Keratinocyte (primary cell): ENCODE results near the gene PRSS37. TPM values are rescaled to one million over a fixed set of nuclear protein-coding genes. Genes with fewer than 3 reads are reported as not detected.

Experiments
- DNase-seq: peaks from one replicate; pipeline ENCODE4 v3.0.0-alpha.2; 2011; ENCODE audit warnings: low read depth, missing footprints, low spot score
- FAIRE-seq: peaks from 2 replicates; lab custom pipeline; 2011; peaks lifted over from hg19 to GRCh38; lab: Jason Lieb, UNC
- H2AFZ ChIP-seq: 2 replicates; pipeline ENCODE4 v1.6.0; 2012; ENCODE audit warnings: low read length, control low read depth, inconsistent platforms; ENCODE audit not compliant: control insufficient read depth
- H3K27ac ChIP-seq: 2 replicates; pipeline ENCODE4 v1.5.1; 2011; ENCODE audit warnings: low read length; ENCODE audit not compliant: control insufficient read depth, insufficient read depth
- H3K27me3 ChIP-seq: 3 replicates; pipeline ENCODE4 v1.6.0; 2011; ENCODE audit warnings: low read length; ENCODE audit not compliant: control insufficient read depth, insufficient read depth; ENCODE audit errors: extremely low read depth
- H3K36me3 ChIP-seq, 2 experiments: 2 replicates in 1 of 2; 3 replicates in 1 of 2; pipeline ENCODE4 v1.5.1; 2011; ENCODE audit warnings: low read length in 2 of 2, mild to moderate bottlenecking in 1 of 2; ENCODE audit not compliant: control insufficient read depth in 2 of 2, insufficient read depth in 2 of 2; ENCODE audit errors: extremely low read depth in 1 of 2
- H3K4me1 ChIP-seq: 3 replicates; pipeline ENCODE4 v1.5.1; 2011; ENCODE audit warnings: low read length; ENCODE audit not compliant: control insufficient read depth, insufficient read depth; ENCODE audit errors: extremely low read depth
- H3K4me2 ChIP-seq: 3 replicates; pipeline ENCODE4 v1.6.0; 2011; ENCODE audit warnings: low read depth, low read length; ENCODE audit not compliant: control insufficient read depth, insufficient read depth; ENCODE audit errors: extremely low read depth
- H3K4me3 ChIP-seq, 3 experiments: fragments of 200-600 bp in 1 of 3; sonication (generic) in 1 of 3; 2 replicates in 2 of 3; 3 replicates in 1 of 3; pipeline ENCODE4 v1.5.1; 2011 to 2016; ENCODE audit warnings: low read length in 3 of 3, mild to moderate bottlenecking in 3 of 3, control low read depth in 2 of 3, inconsistent platforms in 1 of 3, low read depth in 1 of 3, mixed read lengths in 1 of 3, mixed run types in 1 of 3, moderate library complexity in 1 of 3; ENCODE audit not compliant: control insufficient read depth in 2 of 3, insufficient read depth in 2 of 3; ENCODE audit errors: extremely low read depth in 1 of 3
- H3K79me2 ChIP-seq: 2 replicates; pipeline ENCODE4 v1.6.0; 2012; ENCODE audit warnings: low read length; ENCODE audit not compliant: control insufficient read depth, insufficient read depth
- H3K9ac ChIP-seq: 3 replicates; pipeline ENCODE4 v1.6.0; 2011; ENCODE audit warnings: low read length; ENCODE audit not compliant: control insufficient read depth, insufficient read depth; ENCODE audit errors: extremely low read depth
- H3K9me1 ChIP-seq: 3 replicates; pipeline ENCODE4 v1.6.0; 2011; ENCODE audit warnings: low read length; ENCODE audit not compliant: control insufficient read depth, insufficient read depth; ENCODE audit errors: extremely low read depth
- H3K9me3 ChIP-seq: 2 replicates; pipeline ENCODE4 v1.5.1; 2012; ENCODE audit warnings: low read depth, low read length; ENCODE audit not compliant: control insufficient read depth
- H4K20me1 ChIP-seq: 3 replicates; pipeline ENCODE4 v1.6.0; 2011; ENCODE audit warnings: low read length; ENCODE audit not compliant: control insufficient read depth, insufficient read depth; ENCODE audit errors: extremely low read depth
- EZH2 ChIP-seq: IDR thresholded peaks from one replicate; pipeline ENCODE4 v1.6.1; 2012; ENCODE audit warnings: inconsistent platforms, mild to moderate bottlenecking, low read length, moderate library complexity
- dilution Hi-C: fragments of 300-500 bp; cut with MboI; formaldehyde crosslinking; loops from one replicate; pipeline ENCODE4 v1.7.0; 2020; ENCODE audit warnings: low sequenced_read_pairs; ENCODE audit not compliant: extremely low pct_ligation_motif_present
- polyA plus RNA-seq, 5 experiments: library from polyadenylated mRNA; depleted of rRNA in 3 of 5; stranded (reverse) in 3 of 5; stranded (forward) in 1 of 5; unstranded in 1 of 5; fragments of >200 nt; gene quantifications; 1 replicate in 1 of 5; 2 replicates in 3 of 5; 3 replicates in 1 of 5; pipeline versions ENCODE4 v1.2.1 to v1.2.3, GENCODE V29; 2011 to 2012; ENCODE audit warnings: missing spikeins in 2 of 5, low read depth in 1 of 5, low replicate concordance in 1 of 5
- TF ChIP-seq, protein P1 (sequence below), 3 experiments: IDR thresholded peaks in 1 of 3; conservative IDR thresholded peaks in 1 of 3; optimal IDR thresholded peaks in 1 of 3; 2 replicates in 2 of 3; 3 replicates in 1 of 3; pipeline versions ENCODE3 to v1.5.1; 2011; ENCODE audit warnings: low read length in 3 of 3, mild to moderate bottlenecking in 3 of 3, moderate library complexity in 2 of 3, control low read depth in 1 of 3, inconsistent platforms in 1 of 3; ENCODE audit not compliant: insufficient read depth in 2 of 3; ENCODE audit errors: extremely low read depth in 1 of 3

Gene PRSS37
- polyA plus RNA-seq, 1 donor (not counting 4 experiments of a cell fraction or from before 2014, with no cell fraction given), result not detected

DNA sequence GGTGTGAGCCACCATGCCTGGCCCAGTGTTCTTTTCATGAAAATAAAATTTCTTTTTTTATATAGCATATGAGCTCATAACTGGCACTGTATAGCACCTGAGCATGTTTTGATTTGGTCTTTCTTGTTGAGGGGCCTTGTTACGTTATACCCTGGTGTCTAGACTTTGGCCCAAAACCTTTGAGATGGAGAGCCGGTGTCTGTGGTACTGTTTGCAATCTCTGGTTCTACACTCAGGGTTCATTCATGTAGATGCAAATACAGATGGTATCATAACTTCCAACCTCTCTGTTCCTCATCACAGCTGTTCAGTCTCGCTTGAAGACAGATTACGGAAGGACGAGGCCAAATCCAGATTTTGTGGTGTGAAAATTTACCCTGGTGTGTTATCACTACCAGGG lies 51.4 kb downstream of the PRSS37 start, which contains the start of gene TAS2R5:
TAS2R5 (plus strand) TSS at position 301 of the 400 bp plus-strand sequence. CDS start 145 bp downstream, outside the sequence.
- Histone ChIP-seq H3K27me3 (no peaks in the 10 kb centered on the region), H3K4me2 (no peak within 1 kb of the TSS), H3K79me2 (no peaks in the 10 kb centered on the region), H3K9ac (no peak within 1 kb of the TSS), H4K20me1 (no peaks in the 10 kb centered on the region), H3K36me3 (peaks cover 3 to 12% of the 10 kb centered on the region in 2 experiments), H3K27ac (no peak within 1 kb of the TSS), H3K4me3 (no peak within 1 kb of the TSS), H2AFZ (no peak within 1 kb of the TSS), H3K4me1 (no peaks in the 10 kb centered on the region), H3K9me1 (no peaks in the 10 kb centered on the region), H3K9me3 (no peaks in the 10 kb centered on the region)
- FAIRE-seq, result no peak
- TF ChIP-seq, protein P1, sequence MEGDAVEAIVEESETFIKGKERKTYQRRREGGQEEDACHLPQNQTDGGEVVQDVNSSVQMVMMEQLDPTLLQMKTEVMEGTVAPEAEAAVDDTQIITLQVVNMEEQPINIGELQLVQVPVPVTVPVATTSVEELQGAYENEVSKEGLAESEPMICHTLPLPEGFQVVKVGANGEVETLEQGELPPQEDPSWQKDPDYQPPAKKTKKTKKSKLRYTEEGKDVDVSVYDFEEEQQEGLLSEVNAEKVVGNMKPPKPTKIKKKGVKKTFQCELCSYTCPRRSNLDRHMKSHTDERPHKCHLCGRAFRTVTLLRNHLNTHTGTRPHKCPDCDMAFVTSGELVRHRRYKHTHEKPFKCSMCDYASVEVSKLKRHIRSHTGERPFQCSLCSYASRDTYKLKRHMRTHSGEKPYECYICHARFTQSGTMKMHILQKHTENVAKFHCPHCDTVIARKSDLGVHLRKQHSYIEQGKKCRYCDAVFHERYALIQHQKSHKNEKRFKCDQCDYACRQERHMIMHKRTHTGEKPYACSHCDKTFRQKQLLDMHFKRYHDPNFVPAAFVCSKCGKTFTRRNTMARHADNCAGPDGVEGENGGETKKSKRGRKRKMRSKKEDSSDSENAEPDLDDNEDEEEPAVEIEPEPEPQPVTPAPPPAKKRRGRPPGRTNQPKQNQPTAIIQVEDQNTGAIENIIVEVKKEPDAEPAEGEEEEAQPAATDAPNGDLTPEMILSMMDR (optimal IDR thresholded peaks at IDR 0.05 in 1 of 3, IDR thresholded peaks at IDR 0.05 in 1 of 3, conservative IDR thresholded peaks at IDR 0.05 in 1 of 3; ENCODE audit: extremely low read depth in 1 of 3, insufficient read depth in 2 of 3, low read length in 3 of 3), result no peak
- no peak for TF ChIP-seq EZH2
- DNase-seq, result no peak
- dilution Hi-C loops, result no loop called here

DNA sequence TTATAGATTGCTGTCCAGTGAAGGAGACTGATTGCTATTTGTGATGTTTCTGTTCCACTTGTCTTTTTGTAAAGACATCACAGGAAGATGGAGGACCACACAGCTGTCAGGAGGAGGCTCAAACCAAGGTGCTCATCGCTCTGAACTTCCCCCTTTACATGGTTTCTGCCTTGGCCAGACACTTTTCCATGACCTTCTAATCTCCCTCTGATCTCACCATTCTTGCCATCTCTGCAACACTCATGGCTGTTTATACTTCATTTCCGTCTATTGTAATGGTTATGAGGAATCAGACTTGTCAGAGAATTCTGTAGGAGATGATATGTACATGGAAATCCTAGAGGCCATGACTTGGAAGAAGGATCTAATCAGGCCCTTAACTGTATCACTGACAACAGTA lies 53.0 kb downstream of the PRSS37 start:
- dilution Hi-C loops, result no loop called here
- Histone ChIP-seq H3K4me2 (no peak overlapping the region), H3K9me1 (no peaks in the 10 kb centered on the region), H3K4me3 (no peak overlapping the region), H3K9ac (no peak overlapping the region), H3K27me3 (no peaks in the 10 kb centered on the region), H3K79me2 (no peaks in the 10 kb centered on the region), H3K36me3 (peaks cover 7 to 12% of the 10 kb centered on the region in 2 experiments), H3K4me1 (no peaks in the 10 kb centered on the region), H3K27ac (no peak overlapping the region), H2AFZ (no peak overlapping the region), H4K20me1 (no peaks in the 10 kb centered on the region), H3K9me3 (no peaks in the 10 kb centered on the region)
- TF ChIP-seq, protein P1 (optimal IDR thresholded peaks at IDR 0.05 in 1 of 3, IDR thresholded peaks at IDR 0.05 in 1 of 3, conservative IDR thresholded peaks at IDR 0.05 in 1 of 3; ENCODE audit: extremely low read depth in 1 of 3, insufficient read depth in 2 of 3, low read length in 3 of 3), result no peak
- no peak for TF ChIP-seq EZH2
- FAIRE-seq, result no peak
- no peak for DNase-seq

Other genes with a start within 250 kb of the PRSS37 start
- 3.3 to 5.4 TPM (median 4.7 TPM) in 3 replicates for gene DENND11, start 139.3 kb downstream of the PRSS37 start, polyA plus RNA-seq
- gene WEE2, start 133.1 kb downstream of the PRSS37 start, polyA plus RNA-seq, result not detected in 3 replicates
- 127 to 244 TPM (median 230 TPM) in 3 replicates for gene SSBP1, start 103.1 kb downstream of the PRSS37 start, polyA plus RNA-seq
- 0.07 to 0.59 TPM (median 0.51 TPM) in 3 replicates for gene TAS2R3, start 77.4 kb downstream of the PRSS37 start, polyA plus RNA-seq
- gene TAS2R4, start 64.8 kb downstream of the PRSS37 start, polyA plus RNA-seq, result 0.24 to 0.73 TPM (median 0.68 TPM) in 3 replicates
- gene TAS2R5, start 51.3 kb downstream of the PRSS37 start, polyA plus RNA-seq, result 0.54 to 3.1 TPM (median 2.0 TPM) in 3 replicates
- gene OR9A4, start 74.9 kb upstream of the PRSS37 start, polyA plus RNA-seq, result not detected in 3 replicates
- 0.05 to 0.08 TPM (median 0.07 TPM) in 3 replicates for gene CLEC5A, start 105.5 kb upstream of the PRSS37 start, polyA plus RNA-seq
- gene TAS2R38, start 132.3 kb upstream of the PRSS37 start, polyA plus RNA-seq, result not detected in 3 replicates
- gene MGAM, start 154.4 kb upstream of the PRSS37 start, polyA plus RNA-seq, result 0.19 to 1.5 TPM (median 0.31 TPM) in 3 replicates